ENCODE results near the gene CEACAM3. TPM values are rescaled to one million over a fixed set of nuclear protein-coding genes. Genes with fewer than 3 reads are reported as not detected.

CEACAM3 gene
- total RNA-seq, 4 donors from 2014 or later = 0.64 TPM; not detected in 3

GRCh38 chr19:41792513-41793413 lies 3.6 kb upstream of the CEACAM3 start:
- H3K4me3 ChIP-seq = no peak overlapping the region
- no peak for TF ChIP-seq POLR2A (IDR thresholded peaks at IDR 0.05)
- TF ChIP-seq CTCF (IDR thresholded peaks at IDR 0.05) = peak; percentile 28 to 55
- peaks cover 38% of the 10 kb centered on the region for H3K27me3 ChIP-seq
- H3K36me3 ChIP-seq = no peaks in the 10 kb centered on the region
- H3K27ac ChIP-seq = no peak overlapping the region
- H3K9me3 ChIP-seq = no peaks in the 10 kb centered on the region
- WGBS = 21% methylated on average over 22 of the region's 22 CpGs
- H3K4me1 ChIP-seq = peaks cover 2% of the 10 kb centered on the region
- DNase-seq (ENCODE audit: low spot score in 2 of 2) = no peak

DNA sequence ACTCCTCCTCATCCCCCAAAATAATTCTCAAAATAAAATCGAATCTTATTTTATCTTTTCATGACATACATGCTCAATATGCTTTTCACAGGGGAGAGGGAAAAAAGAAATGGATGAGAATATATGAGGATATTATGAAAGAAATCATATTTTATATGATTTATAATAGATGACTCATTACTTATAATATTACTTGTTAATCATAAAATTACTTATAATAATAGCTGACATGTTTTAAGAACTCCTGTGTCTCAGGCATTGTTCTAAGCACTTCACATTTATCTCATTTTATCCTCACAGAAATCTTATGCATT lies 3.0 kb upstream of the CEACAM3 start:
- Histone ChIP-seq H3K9me3 (no peaks in the 10 kb centered on the region), H3K27ac (no peak overlapping the region), H3K36me3 (no peaks in the 10 kb centered on the region), H3K27me3 (peaks cover 37% of the 10 kb centered on the region), H3K4me3 (no peak overlapping the region), H3K4me1 (peaks cover 2% of the 10 kb centered on the region)
- TF ChIP-seq EP300 (IDR thresholded peaks at IDR 0.05) = no peak
- TF ChIP-seq POLR2A (IDR thresholded peaks at IDR 0.05) = no peak
- TF ChIP-seq CTCF (IDR thresholded peaks at IDR 0.05) = no peak
- no peak for TF ChIP-seq POLR2AphosphoS5 (IDR thresholded peaks at IDR 0.05)
- WGBS = 4% methylated on average over 1 of the region's 1 CpG
- no peak for DNase-seq (ENCODE audit: low spot score in 2 of 2)

DNA sequence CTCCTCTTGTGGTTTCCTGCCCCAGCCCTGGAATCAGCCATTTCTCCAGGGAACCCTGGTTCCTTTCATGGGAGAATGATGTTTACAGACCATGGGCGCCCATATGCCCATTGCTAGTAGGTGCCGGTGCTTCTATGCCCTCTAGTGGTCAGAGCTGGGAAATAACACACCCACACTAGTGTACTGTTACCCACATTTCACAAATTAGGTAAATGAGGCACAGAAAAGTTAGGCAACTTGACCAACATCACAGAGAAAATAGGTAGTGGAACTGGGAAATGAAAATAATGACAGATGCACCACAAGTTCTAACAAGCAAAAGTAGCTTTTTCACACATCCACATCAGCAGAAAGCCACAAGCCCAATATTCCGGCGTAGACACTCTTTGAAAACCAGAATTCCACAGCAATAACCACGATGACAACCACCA lies 1.3 kb upstream of the CEACAM3 start:
- DNase-seq (ENCODE audit: low spot score in 2 of 2) = no peak
- Histone ChIP-seq H3K36me3 (no peaks in the 10 kb centered on the region), H3K9me3 (no peaks in the 10 kb centered on the region), H3K27me3 (peaks cover 30% of the 10 kb centered on the region), H3K4me3 (no peak overlapping the region), H3K27ac (no peak overlapping the region), H3K4me1 (peaks cover 2% of the 10 kb centered on the region)
- 35% methylated on average over 5 of the region's 5 CpGs for WGBS
- peak; percentile 37 to 73 for TF ChIP-seq CTCF (IDR thresholded peaks at IDR 0.05)
- no peak for TF ChIP-seq POLR2A (IDR thresholded peaks at IDR 0.05)
- TF ChIP-seq EP300 (IDR thresholded peaks at IDR 0.05) = no peak

DNA sequence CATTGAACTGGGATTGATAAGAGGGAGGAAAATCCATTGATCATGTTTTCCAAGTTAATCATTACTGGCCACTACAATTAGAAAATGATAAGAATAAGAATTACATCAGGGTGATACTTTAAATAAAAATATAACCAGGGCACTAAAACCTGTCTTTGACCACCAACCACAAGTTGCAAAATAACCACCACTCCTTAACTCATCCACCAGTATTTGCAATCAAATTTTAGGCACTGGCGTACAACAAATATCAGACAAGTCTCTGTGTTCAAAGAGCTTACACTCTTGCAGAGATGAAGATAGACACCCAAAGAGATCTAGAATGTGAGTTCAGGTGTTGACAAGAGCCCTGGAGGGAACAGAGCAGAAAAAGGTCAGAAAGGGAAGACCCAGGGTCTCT lies 514 bp downstream of the CEACAM3 start:
- TF ChIP-seq POLR2AphosphoS5 (IDR thresholded peaks at IDR 0.05) = no peak
- no peak for TF ChIP-seq POLR2A (IDR thresholded peaks at IDR 0.05)
- TF ChIP-seq EP300 (IDR thresholded peaks at IDR 0.05) = no peak
- no peak overlapping the region for H3K4me3 ChIP-seq
- no peak overlapping the region for H3K27ac ChIP-seq
- H3K4me1 ChIP-seq = peaks cover 2% of the 10 kb centered on the region
- no peaks in the 10 kb centered on the region for H3K36me3 ChIP-seq
- no peaks in the 10 kb centered on the region for H3K9me3 ChIP-seq
- DNase-seq (ENCODE audit: low spot score in 2 of 2) = no peak
- WGBS = 90% methylated on average over 1 of the region's 1 CpG
- peaks cover 19% of the 10 kb centered on the region for H3K27me3 ChIP-seq

DNA sequence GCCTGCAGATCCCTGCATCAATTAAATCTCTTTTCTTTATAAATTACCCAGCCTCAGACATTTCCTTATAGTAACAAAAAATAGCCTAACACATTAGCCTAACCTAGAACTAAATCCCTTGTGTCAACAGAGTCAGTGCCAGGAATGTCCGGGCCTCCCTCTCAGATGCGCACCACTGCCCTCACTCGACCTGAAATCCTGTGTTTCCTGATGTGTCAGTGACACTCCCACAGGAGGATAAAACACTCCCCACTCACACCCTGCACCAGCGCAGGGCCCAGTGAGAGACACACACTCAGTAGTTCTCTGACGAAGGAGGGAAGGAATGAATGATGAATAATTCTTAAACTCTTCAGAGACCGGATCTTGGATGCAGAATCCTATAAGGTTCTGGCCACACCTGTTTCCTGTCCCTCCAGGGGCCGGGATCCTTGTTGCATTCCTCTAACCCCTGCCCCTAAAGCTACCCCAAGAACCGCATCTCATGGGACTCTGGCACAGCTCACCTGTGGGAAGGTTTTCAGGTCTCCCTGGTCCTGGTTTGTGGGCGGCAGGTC lies 3.1 kb downstream of the CEACAM3 start:
- peaks cover 4% of the 10 kb centered on the region for H3K27me3 ChIP-seq
- no peaks in the 10 kb centered on the region for H3K4me1 ChIP-seq
- H3K27ac ChIP-seq = no peak overlapping the region
- no peaks in the 10 kb centered on the region for H3K36me3 ChIP-seq
- WGBS = 59% methylated on average over 9 of the region's 9 CpGs
- DNase-seq (ENCODE audit: low spot score in 2 of 2) = no peak
- no peak overlapping the region for H3K4me3 ChIP-seq
- H3K9me3 ChIP-seq = no peaks in the 10 kb centered on the region
- no peak for TF ChIP-seq EP300 (IDR thresholded peaks at IDR 0.05)

- no peak for DNase-seq (ENCODE audit: low spot score in 2 of 2)
- TF ChIP-seq POLR2AphosphoS5 (IDR thresholded peaks at IDR 0.05) (no peak), CTCF (IDR thresholded peaks at IDR 0.05) (no peak), EP300 (IDR thresholded peaks at IDR 0.05) (no peak), POLR2A (IDR thresholded peaks at IDR 0.05) (no peak)
- H3K4me3 ChIP-seq = no peak overlapping the region
- no peaks in the 10 kb centered on the region for H3K27me3 ChIP-seq
- no peaks in the 10 kb centered on the region for H3K4me1 ChIP-seq
- WGBS = 68% methylated on average over 4 of the region's 4 CpGs
- H3K36me3 ChIP-seq = no peaks in the 10 kb centered on the region
- H3K27ac ChIP-seq = no peak overlapping the region
- H3K9me3 ChIP-seq = no peaks in the 10 kb centered on the region
These were observed 4.6 kb downstream of the CEACAM3 start for GRCh38 chr19:41801031-41801430.
